GM21526 (cell line): ENCODE data around the gene RBM33.

Source experiments
- ATAC-seq: cut with Tn5 transposase; IDR thresholded peaks from one replicate; pipeline ENCODE4 v1.9.1; 2021; ENCODE audit warnings: moderate library complexity; ENCODE audit not compliant: unreplicated experiment, low FRiP score

Gene RBM33

GRCh38 chr7:155762655-155763054 is 118.2 kb downstream of the RBM33 start:
- ATAC-seq = no peak

DNA sequence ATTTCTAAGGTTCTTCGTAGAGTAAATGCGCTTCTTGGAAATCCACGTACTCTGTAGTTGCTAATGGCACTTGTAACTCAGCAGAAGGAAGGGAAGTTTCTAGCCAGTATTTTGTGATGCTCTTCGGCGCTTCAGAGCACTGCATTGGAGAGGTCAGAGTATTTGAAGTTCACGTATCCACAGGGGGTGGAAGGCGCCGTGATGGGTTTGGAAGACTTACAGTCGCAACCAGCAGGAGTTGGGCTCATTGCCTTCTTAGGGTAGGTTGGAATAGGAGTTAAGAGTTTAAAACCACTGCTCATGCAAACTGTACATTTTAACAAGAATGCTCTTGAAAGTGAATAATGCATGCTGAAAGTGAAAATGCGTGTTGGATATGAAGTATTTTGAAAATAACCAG is 118.7 kb downstream of the RBM33 start:
- ATAC-seq = no peak

DNA sequence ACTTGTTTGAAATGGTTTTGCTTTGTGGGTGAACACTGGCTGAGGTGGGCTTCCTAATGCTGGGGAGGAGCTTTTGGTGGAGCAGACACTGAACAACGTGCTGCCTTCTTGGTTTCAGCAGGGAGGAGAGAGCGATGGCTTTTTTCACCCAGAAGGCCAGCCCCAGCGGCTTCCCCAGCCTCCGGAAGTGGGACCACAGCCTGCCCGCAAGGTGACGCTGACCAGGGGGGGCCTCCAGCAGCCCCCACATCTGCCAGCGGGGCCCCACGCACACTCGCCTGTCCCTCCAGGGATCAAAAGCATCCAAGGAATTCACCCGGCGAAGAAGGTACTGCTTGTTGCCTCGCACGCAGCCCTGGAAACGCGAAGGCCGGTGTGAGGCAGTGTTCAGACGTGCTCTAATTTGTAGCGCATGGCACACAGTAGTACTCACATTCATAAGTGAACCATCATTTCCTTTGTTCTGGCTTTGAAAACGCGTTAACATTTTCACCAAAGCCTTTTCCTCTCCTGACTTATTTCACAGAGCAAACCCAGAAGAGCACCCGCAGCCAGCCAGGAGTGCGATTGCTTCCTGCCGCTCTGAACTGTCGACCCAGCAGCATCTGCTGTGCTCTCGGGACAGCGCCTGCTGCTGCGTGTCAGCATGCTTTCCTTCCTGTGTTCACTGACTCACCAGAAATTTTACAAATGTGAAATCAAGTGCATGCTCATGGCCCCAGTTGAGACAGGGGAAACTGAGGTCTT is 119.4 kb downstream of the RBM33 start:
- no peak for ATAC-seq

- no peak for ATAC-seq
These were observed 120.0 kb downstream of the RBM33 start for GRCh38 chr7:155764438-155764793.

- no peak for ATAC-seq
These were observed 121.0 kb downstream of the RBM33 start for GRCh38 chr7:155765458-155765857.

- no peak for ATAC-seq
These were observed 121.9 kb downstream of the RBM33 start for GRCh38 chr7:155766386-155766785.

GRCh38 chr7:155766966-155767916 is 122.8 kb downstream of the RBM33 start:
- no peak for ATAC-seq

DNA sequence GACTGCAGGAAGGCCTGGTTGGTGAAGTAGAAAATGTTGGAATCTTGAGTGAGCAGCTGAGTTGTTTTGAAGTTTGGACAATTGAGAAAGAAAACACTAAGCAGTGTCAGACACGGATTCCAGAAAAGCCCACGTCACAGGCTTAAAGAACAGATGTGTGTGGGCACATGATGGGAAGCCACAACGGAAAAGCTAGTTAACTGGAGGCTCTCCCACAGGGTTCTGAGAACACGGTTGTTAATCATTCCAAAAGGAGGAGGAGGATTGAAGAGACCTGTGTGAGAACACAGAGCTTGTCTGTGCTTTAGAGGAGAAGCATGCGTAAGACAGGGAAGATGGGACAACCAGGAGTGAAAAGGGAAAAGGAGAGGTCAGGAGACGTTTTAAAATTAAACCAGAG is 125.2 kb downstream of the RBM33 start:
- ATAC-seq = no peak

- no peak for ATAC-seq
These were observed 125.8 kb downstream of the RBM33 start for GRCh38 chr7:155770241-155770640.

- no peak for ATAC-seq
These were observed 129.1 kb downstream of the RBM33 start for GRCh38 chr7:155773531-155773930.

DNA sequence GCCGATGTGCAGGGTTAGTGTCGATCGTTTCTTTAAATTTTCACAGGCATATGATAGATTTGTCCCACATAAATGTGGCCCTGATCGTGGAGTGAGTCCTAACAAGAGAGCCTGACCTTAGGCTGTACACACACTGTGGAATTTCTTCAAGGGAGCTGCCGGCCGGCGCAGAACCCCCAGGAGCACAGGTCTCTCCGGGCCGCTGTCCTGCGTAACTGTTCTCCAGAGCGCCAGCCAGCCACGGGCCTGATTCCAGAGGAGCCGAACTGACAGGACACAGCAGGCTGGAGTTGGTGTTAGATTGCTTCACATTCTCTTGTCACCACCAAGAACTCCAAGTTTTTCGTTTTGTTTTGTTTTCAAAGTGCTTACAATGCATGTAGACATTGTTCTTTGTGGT is 130.5 kb downstream of the RBM33 start:
- no peak for ATAC-seq

- ATAC-seq = no peak
These were observed 131.2 kb downstream of the RBM33 start for GRCh38 chr7:155775691-155776090.

- ATAC-seq = no peak
These were observed 132.1 kb downstream of the RBM33 start for GRCh38 chr7:155776606-155777005.

DNA sequence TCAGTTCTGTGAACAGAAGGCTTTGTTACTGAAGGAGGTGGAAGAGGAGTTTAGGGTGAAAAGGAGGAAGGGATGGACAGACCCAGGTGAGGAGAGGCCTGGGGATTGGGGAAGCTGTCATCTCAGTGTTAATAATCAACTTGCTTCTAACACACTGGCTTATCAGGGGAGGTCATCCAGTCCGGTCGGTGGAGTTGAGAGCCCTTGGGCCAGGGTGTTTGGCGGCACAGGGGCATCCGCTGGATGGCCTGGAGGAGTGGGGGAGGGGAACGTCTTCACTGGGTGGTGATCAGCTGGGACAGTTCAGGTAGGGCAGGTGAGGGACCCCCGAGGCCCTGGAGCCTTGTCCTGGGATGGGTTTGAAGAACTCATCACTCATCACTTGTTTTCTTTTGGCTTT is 133.9 kb downstream of the RBM33 start:
- ATAC-seq = no peak

DNA sequence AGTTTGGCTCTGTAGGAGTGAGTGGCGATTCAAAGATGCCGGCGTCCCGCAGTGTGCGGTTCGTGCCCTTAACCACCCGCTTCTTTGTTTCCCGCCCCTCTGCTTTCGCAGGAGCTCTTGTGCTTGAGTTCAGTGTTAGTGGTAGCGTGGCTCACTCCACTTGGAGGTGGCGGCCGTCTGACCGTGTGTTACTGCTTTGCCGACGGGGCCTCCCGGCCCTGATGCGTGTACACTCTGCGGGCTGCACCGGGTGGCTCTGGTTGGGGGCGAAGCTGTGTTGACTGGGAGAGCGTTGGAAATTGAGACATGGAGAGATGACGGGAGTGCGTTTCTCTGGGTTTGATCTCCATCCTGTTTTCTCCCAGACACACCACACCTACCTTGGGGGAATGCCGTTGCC is 136.4 kb downstream of the RBM33 start:
- no peak for ATAC-seq

DNA sequence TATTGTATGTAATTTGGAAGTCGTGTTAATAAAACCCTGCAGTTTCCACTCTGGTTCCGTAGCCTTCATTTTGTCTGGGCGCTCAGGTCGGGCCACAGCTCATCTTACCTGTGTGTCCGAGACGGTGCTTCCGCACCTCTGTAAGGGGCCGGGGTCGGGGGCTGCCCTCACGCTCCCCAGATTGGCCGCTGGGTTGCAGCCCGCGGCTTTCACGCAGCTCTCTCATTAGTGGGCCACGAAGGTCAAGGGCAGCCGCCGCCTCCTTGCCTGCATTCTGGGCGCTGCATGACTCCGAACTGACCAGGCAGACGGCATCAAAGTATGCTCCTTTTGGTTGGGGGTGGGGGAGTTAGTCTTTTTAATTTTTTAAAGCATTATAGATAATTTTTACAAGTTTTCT is 137.0 kb downstream of the RBM33 start:
- ATAC-seq = no peak

- ATAC-seq = no peak
These were observed 138.0 kb downstream of the RBM33 start for GRCh38 chr7:155782466-155782865.

DNA sequence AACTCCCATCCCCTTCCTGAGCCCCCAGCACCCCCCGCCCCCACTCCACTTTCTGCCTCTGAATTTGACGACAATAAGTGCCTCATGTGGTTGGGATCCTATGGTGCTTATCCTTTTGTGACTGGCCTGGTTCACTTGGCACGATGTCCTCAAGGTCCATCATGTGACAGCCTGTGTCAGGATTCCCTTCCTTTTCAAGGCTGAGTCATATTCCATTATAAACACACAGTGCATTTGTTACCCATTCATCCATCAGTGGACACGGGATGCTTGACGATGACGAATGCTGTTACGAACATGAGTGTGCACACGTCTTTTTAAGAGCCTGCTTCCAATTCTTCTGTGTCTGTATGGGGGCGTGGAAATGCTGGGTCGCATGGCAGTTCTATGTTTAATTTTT is 141.1 kb downstream of the RBM33 start:
- ATAC-seq = no peak

DNA sequence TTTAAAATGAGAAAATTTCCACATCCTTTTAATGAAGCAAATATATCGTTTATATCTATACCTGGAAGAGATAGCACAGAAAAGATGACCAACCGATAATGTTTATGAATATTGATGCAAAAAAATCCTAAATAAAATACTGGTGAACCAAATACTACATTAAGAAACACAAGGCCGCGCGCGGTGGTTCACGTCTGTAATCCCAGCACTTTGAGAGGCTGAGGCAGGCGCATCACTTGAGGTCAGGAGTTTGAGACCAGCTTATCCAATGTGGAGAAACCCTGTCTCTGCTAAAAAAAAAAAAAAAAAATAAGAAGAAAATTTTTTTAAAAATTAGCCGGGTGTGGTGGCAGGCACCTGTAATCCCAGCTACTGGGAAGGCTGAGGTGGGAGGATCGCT is 142.0 kb downstream of the RBM33 start:
- ATAC-seq = no peak

GRCh38 chr7:155787171-155787851 is 142.8 kb downstream of the RBM33 start:
- ATAC-seq = no peak

GRCh38 chr7:155788616-155789000 is 144.1 kb downstream of the RBM33 start:
- ATAC-seq = no peak
